ENCODE measurements around the gene ACADVL.
A peak's percentile ranks its signal among the peaks of the same experiment; 100 is the strongest.
"Not testable (repeated sequence)": the region's sequence is repeated elsewhere in the genome, so short reads cannot be mapped to it uniquely, and the experiment has no call there.

ACADVL gene

GRCh38 chr17:7235693-7236665 lies 16.2 kb downstream of the ACADVL start:
- DNase-seq, result no peak

- DNase-seq, result no peak
These were observed 17.1 kb downstream of the ACADVL start for GRCh38 chr17:7236808-7237207.

GRCh38 chr17:7237266-7237760 lies 17.6 kb downstream of the ACADVL start:
- no peak for DNase-seq

GRCh38 chr17:7237761-7238419 lies 18.2 kb downstream of the ACADVL start:
- DNase-seq, result peak; percentile 79

GRCh38 chr17:7238420-7239090 lies 18.8 kb downstream of the ACADVL start:
- DNase-seq, result no peak

GRCh38 chr17:7239091-7240027 lies 19.6 kb downstream of the ACADVL start, which contains the start of gene PHF23:
TSS of gene PHF23 (minus strand) at chr17:7239457. CDS start at chr17:7239279, 178 bp downstream.
- DNase-seq, result peak; percentile 96

- no peak for DNase-seq
These were observed 20.6 kb downstream of the ACADVL start for GRCh38 chr17:7240375-7240774.

GRCh38 chr17:7241090-7241733 lies 21.5 kb downstream of the ACADVL start:
- no peak for DNase-seq

- peak; percentile 93 for DNase-seq
These were observed 22.3 kb downstream of the ACADVL start, which contains the start of gene GABARAP for GRCh38 chr17:7241783-7242716. TSS of gene GABARAP (minus strand) at chr17:7242449. CDS start at chr17:7242330, 119 bp downstream.

GRCh38 chr17:7242717-7243452 lies 23.1 kb downstream of the ACADVL start:
- DNase-seq, result peak; percentile 93

GRCh38 chr17:7243453-7243729 lies 23.7 kb downstream of the ACADVL start:
- DNase-seq, result no peak

- DNase-seq, result not testable (repeated sequence)
These were observed 24.1 kb downstream of the ACADVL start for GRCh38 chr17:7243838-7244237.

GRCh38 chr17:7246779-7247178 lies 27.0 kb downstream of the ACADVL start:
- no peak for DNase-seq

GRCh38 chr17:7248796-7249195 lies 29.1 kb downstream of the ACADVL start:
- DNase-seq, result no peak

- no peak for DNase-seq
These were observed 29.5 kb downstream of the ACADVL start for GRCh38 chr17:7249214-7249613.

- DNase-seq, result no peak
These were observed 30.1 kb downstream of the ACADVL start for GRCh38 chr17:7249830-7250229.

- DNase-seq, result no peak
These were observed 31.2 kb downstream of the ACADVL start for GRCh38 chr17:7250695-7251627.

- peak; percentile 98 for DNase-seq
These were observed 32.0 kb downstream of the ACADVL start, which contains the start of gene CTDNEP1 for GRCh38 chr17:7251661-7252175. TSS of gene CTDNEP1 (minus strand) at chr17:7251734. CDS start at chr17:7251296, 438 bp downstream.

Measured in activated CD4-positive, alpha-beta T cell treated with anti-CD3 and anti-CD28 coated beads, Interleukin-2, amount 50 U/mL, for 1 hour (primary cell).